Right ventricle myocardium superior (tissue), 1 donor: Measurements from ENCODE around the gene TKT. TPM values are rescaled to one million over a fixed set of nuclear protein-coding genes. Genes with fewer than 3 reads are reported as not detected.

Experiments used
- ATAC-seq: fragments of 200-7000 bp; cut with Tn5 transposase; one replicate; pipeline ENCODE4 v1.9.1; 2020; ENCODE audit warnings: mild to moderate bottlenecking; ENCODE audit not compliant: poor library complexity
- DNase-seq: peaks from one replicate; pipeline ENCODE4 v3.0.0-alpha.2; 2020
- intact Hi-C: fragments of 100-400 bp; cut with DNase I; formaldehyde crosslinking; loops from one replicate; pipeline ENCODE4 v1.11.2; 2022
- total RNA-seq: library from RNA; stranded (reverse); fragmentation: NEBNext Ultra II Directional; extraction: Animal tissue kit (Norgen Biotek cat#: 25700); gene quantifications from one replicate; pipeline ENCODE4 v1.2.1, GENCODE V29; 2021
- donor health status: DM: no; HTN: yes; CAD: no; lungs with severe emphysema.

The TKT gene
- total RNA-seq, 1 donor from 2014 or later: 43.6 TPM

- intact Hi-C loops: no loop called here
- ATAC-seq (no peak), DNase-seq (no peak)
Measured at GRCh38 chr3:53191836-53192480, 63.9 kb downstream of the TKT start.

GRCh38 chr3:53190659-53191058 lies 65.2 kb downstream of the TKT start:
- intact Hi-C loops: no loop called here
- DNase-seq: no peak
- no peak for ATAC-seq

- intact Hi-C loops: no loop called here
- DNase-seq (no peak), ATAC-seq (no peak)
Measured at GRCh38 chr3:53189276-53189675, 66.5 kb downstream of the TKT start.

GRCh38 chr3:53188720-53189119 lies 67.1 kb downstream of the TKT start:
- DNase-seq (no peak), ATAC-seq (no peak)
- intact Hi-C loops: no loop called here

GRCh38 chr3:53188136-53188685 lies 67.6 kb downstream of the TKT start:
- intact Hi-C loops: no loop called here
- DNase-seq (peak; percentile 11), ATAC-seq (no peak)

- DNase-seq (peak; percentile 8), ATAC-seq (no peak)
- intact Hi-C loops: no loop called here
Measured at GRCh38 chr3:53187430-53187829, 68.4 kb downstream of the TKT start.

GRCh38 chr3:53186726-53187125 lies 69.1 kb downstream of the TKT start:
- DNase-seq (no peak), ATAC-seq (no peak)
- intact Hi-C loops: no loop called here

- intact Hi-C loops: no loop called here
- no peak for ATAC-seq
Measured at GRCh38 chr3:53185761-53186465, 69.9 kb downstream of the TKT start.

GRCh38 chr3:53184701-53185100 lies 71.1 kb downstream of the TKT start:
- DNase-seq (no peak), ATAC-seq (no peak)
- intact Hi-C loops: no loop called here

More at GRCh38 chr3:53185761-53186465, 69.9 kb downstream of the TKT start:
- no peak for DNase-seq

GRCh38 chr3:53183514-53183913 lies 72.3 kb downstream of the TKT start:
- intact Hi-C loops: no loop called here
- DNase-seq (no peak), ATAC-seq (no peak)

GRCh38 chr3:53182764-53183355 lies 73.0 kb downstream of the TKT start:
- DNase-seq: no peak
- ATAC-seq: no peak
- intact Hi-C loops: no loop called here

- DNase-seq (no peak), ATAC-seq (no peak)
- intact Hi-C loops: no loop called here
Measured at GRCh38 chr3:53181528-53181927, 74.3 kb downstream of the TKT start.

GRCh38 chr3:53181024-53181371 lies 74.8 kb downstream of the TKT start:
- intact Hi-C loops: no loop called here

GRCh38 chr3:53180305-53181023 lies 75.4 kb downstream of the TKT start:
- peak; percentile 70 for ATAC-seq
- no peak for DNase-seq
- intact Hi-C loops: no loop called here

More at GRCh38 chr3:53181024-53181371, 74.8 kb downstream of the TKT start:
- no peak for DNase-seq
- no peak for ATAC-seq

GRCh38 chr3:53179580-53179979 lies 76.2 kb downstream of the TKT start:
- DNase-seq (no peak), ATAC-seq (no peak)
- intact Hi-C loops: no loop called here

GRCh38 chr3:53178246-53178645 lies 77.6 kb downstream of the TKT start:
- intact Hi-C loops: no loop called here
- ATAC-seq (no peak), DNase-seq (no peak)

GRCh38 chr3:53175613-53176540 lies 79.9 kb downstream of the TKT start:
- DNase-seq (no peak), ATAC-seq (no peak)
- intact Hi-C loops: no loop called here
